HCT116 (cell line): ENCODE results near the gene TEX29.

Experiments
- EZH2 ChIP-seq: fragments of 200-600 bp; sonication (generic); IDR thresholded peaks from 2 replicates; pipeline ENCODE4 v1.6.1; 2017; ENCODE audit warnings: antibody characterized with exemption, mixed run types
- EZH2phosphoT487 ChIP-seq: fragments of 200-600 bp; IDR thresholded peaks from 2 replicates; pipeline ENCODE4 v1.6.1; 2018; ENCODE audit warnings: antibody characterized with exemption, borderline replicate concordance
- TF ChIP-seq, protein P1 (sequence below): IDR thresholded peaks from 2 replicates; pipeline ENCODE4 v1.6.1; 2012
- TF ChIP-seq, protein P2 (sequence below), 3 experiments: fragments of 200-600 bp in 1 of 3; sonication (generic) in 1 of 3; IDR thresholded peaks in 2 of 3; conservative IDR thresholded peaks in 1 of 3; 2 replicates each; pipeline ENCODE4 v1.5.1; 2012 to 2017; ENCODE audit warnings: low read depth in 2 of 3, low read length in 2 of 3, antibody characterized with exemption in 1 of 3, borderline replicate concordance in 1 of 3, control low read depth in 1 of 3, mild to moderate bottlenecking in 1 of 3, mixed read lengths in 1 of 3, mixed run types in 1 of 3, moderate library complexity in 1 of 3; ENCODE audit not compliant: insufficient read depth in 1 of 3

DNA sequence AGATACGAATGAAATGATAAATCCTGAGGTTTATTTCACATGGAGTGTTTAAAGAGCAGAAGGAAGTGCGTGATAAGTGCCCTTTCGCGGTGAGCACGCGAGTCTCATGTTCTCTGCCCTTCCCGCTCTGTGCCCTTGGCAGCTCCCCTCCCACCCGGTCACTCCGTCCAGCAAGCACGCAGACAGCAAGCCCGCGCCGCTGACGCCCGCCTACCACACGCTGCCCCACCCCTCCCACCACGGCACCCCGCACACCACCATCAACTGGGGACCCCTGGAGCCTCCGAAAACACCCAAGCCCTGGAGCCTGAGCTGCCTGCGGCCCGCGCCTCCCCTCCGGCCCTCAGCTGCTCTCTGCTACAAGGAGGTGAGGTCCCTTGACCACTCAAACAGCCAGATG, 37.4 kb upstream of the TEX29 start:
- TF ChIP-seq EZH2phosphoT487 (no peak), EZH2 (no peak)
- TF ChIP-seq, protein P1, sequence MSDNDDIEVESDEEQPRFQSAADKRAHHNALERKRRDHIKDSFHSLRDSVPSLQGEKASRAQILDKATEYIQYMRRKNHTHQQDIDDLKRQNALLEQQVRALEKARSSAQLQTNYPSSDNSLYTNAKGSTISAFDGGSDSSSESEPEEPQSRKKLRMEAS = no peak
- TF ChIP-seq, protein P2, sequence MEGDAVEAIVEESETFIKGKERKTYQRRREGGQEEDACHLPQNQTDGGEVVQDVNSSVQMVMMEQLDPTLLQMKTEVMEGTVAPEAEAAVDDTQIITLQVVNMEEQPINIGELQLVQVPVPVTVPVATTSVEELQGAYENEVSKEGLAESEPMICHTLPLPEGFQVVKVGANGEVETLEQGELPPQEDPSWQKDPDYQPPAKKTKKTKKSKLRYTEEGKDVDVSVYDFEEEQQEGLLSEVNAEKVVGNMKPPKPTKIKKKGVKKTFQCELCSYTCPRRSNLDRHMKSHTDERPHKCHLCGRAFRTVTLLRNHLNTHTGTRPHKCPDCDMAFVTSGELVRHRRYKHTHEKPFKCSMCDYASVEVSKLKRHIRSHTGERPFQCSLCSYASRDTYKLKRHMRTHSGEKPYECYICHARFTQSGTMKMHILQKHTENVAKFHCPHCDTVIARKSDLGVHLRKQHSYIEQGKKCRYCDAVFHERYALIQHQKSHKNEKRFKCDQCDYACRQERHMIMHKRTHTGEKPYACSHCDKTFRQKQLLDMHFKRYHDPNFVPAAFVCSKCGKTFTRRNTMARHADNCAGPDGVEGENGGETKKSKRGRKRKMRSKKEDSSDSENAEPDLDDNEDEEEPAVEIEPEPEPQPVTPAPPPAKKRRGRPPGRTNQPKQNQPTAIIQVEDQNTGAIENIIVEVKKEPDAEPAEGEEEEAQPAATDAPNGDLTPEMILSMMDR (IDR thresholded peaks at IDR 0.05 in 2 of 3, conservative IDR thresholded peaks at IDR 0.05 in 1 of 3; ENCODE audit: borderline replicate concordance in 1 of 3, insufficient read depth in 1 of 3, low read depth in 2 of 3, low read length in 2 of 3) = no peak
